ENCODE measurements around the gene PTPRT. TPM values are rescaled to one million over a fixed set of nuclear protein-coding genes. Genes with fewer than 3 reads are reported as not detected.

Gene PTPRT
- total RNA-seq, 1 experiment from 2014 or later, result 0.13 TPM

DNA sequence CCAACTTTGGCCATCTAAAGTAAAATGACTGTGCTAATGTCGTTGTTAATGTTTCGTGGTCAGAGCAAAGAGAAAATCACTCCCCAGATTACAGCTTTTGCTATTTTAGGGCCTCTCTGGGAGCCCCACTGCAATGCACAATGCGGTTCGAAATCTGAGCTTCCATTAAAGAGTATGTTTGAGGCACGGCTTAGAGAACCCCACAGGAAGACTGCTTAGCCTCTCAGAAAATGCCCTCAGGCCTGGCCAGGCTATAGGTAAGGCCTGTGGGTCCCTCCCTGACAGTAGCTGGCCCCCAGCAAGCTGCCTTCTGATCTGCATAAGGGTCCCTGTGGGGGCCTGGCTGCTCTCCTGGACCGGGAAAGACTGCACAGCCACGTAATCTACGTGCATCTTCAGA lies 274.6 kb downstream of the PTPRT start:
- Mint-ChIP-seq H3K36me3 (ENCODE audit: insufficient read depth in 1 of 3, low read depth in 3 of 3) (peaks cover 0 to 13% (median 0%) of the 10 kb centered on the region in 3 experiments; a peak in 1 of 7 replicates), H3K27me3 (ENCODE audit: low read depth) (no peaks in the 10 kb centered on the region; the same call in 1 of the 2 replicates), H3K4me3 (no peak overlapping the region), H3K4me1 (peaks cover 13 to 16% of the 10 kb centered on the region in 2 experiments), H3K9me3 (peaks cover 5 to 12% of the 10 kb centered on the region in 2 experiments; a peak in 4 of 5 replicates), H3K27ac (no peak overlapping the region)
- Histone ChIP-seq H2BK5ac (ENCODE audit: insufficient read length, low read length) (no peak overlapping the region), H3T11ph (ENCODE audit: low read length) (no peak overlapping the region), H3K79me1 (ENCODE audit: insufficient read depth, low read depth, low read length, poor library complexity, severe bottlenecking) (no peaks in the 10 kb centered on the region), H4K20me1 (ENCODE audit: control insufficient read depth, insufficient read depth, insufficient read length) (no peaks in the 10 kb centered on the region), H3K23me2 (ENCODE audit: insufficient read length, low read depth, low read length, poor library complexity, severe bottlenecking) (no peaks in the 10 kb centered on the region), H3K18ac (ENCODE audit: insufficient read length, low read depth, low read length) (no peak overlapping the region), H3K9ac (ENCODE audit: extremely low read depth, insufficient read length, low read length) (no peak overlapping the region), H2BK120ac (ENCODE audit: low read depth, low read length, poor library complexity, severe bottlenecking) (no peak overlapping the region), H3K4me1 (ENCODE audit: insufficient read depth, low read length) (no peaks in the 10 kb centered on the region), H3K23ac (ENCODE audit: insufficient read length, low read depth, low read length) (no peak overlapping the region), H3K14ac (ENCODE audit: insufficient read depth, low read length) (no peak overlapping the region), H3K4ac (ENCODE audit: low read depth, low read length) (no peak overlapping the region), H4K5ac (ENCODE audit: insufficient read length, low read depth, low read length) (no peak overlapping the region), H4K91ac (ENCODE audit: insufficient read length, low read depth, low read length) (no peak overlapping the region), H3K9me3 (ENCODE audit: control insufficient read depth, low read depth, low read length) (no peaks in the 10 kb centered on the region), H2AFZ (ENCODE audit: low read length) (no peak overlapping the region), H3K4me2 (ENCODE audit: insufficient read depth, insufficient read length, low read length) (no peak overlapping the region), H3K27ac (ENCODE audit: insufficient read length, low read depth, low read length) (no peak overlapping the region), H2BK15ac (ENCODE audit: low read depth, low read length) (no peak overlapping the region), H3K27me3 (ENCODE audit: insufficient read depth, low read length) (no peaks in the 10 kb centered on the region), H4K8ac (replicated peaks; ENCODE audit: insufficient read length, low read depth, low read length) (no peak overlapping the region), H2AK5ac (ENCODE audit: insufficient read length, low read length) (no peak overlapping the region), H2BK20ac (ENCODE audit: low read depth, low read length, poor library complexity, severe bottlenecking) (no peak overlapping the region), H3K79me2 (ENCODE audit: insufficient read depth, low read length) (no peaks in the 10 kb centered on the region), H3K56ac (ENCODE audit: insufficient read length, low read depth, low read length) (no peak overlapping the region), H2BK12ac (ENCODE audit: insufficient read length, low read depth, low read length) (no peak overlapping the region)
- WGBS (ENCODE audit: extremely low coverage, insufficient read length, low lambda C conversion rate), result no CpG with 5 or more reads among the region's 8 CpGs
- DNase-seq, result no peak
- TF ChIP-seq, protein P1, sequence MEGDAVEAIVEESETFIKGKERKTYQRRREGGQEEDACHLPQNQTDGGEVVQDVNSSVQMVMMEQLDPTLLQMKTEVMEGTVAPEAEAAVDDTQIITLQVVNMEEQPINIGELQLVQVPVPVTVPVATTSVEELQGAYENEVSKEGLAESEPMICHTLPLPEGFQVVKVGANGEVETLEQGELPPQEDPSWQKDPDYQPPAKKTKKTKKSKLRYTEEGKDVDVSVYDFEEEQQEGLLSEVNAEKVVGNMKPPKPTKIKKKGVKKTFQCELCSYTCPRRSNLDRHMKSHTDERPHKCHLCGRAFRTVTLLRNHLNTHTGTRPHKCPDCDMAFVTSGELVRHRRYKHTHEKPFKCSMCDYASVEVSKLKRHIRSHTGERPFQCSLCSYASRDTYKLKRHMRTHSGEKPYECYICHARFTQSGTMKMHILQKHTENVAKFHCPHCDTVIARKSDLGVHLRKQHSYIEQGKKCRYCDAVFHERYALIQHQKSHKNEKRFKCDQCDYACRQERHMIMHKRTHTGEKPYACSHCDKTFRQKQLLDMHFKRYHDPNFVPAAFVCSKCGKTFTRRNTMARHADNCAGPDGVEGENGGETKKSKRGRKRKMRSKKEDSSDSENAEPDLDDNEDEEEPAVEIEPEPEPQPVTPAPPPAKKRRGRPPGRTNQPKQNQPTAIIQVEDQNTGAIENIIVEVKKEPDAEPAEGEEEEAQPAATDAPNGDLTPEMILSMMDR (conservative IDR thresholded peaks at IDR 0.05), result no peak
